Coronary artery (tissue), 2 donors: ENCODE results near the gene NR3C2.

Experiments used
- DNase-seq: peaks from one replicate; pipeline ENCODE4 v3.0.0-alpha.2; 2017; ENCODE audit warnings: low spot score
- H3K27ac ChIP-seq, 2 donors: fragments of 200-600 bp; sonication (generic); one replicate each; pipeline ENCODE4 v1.5.1; 2016 to 2019
- H3K4me3 ChIP-seq: fragments of 200-600 bp; sonication (generic); 2 replicates; pipeline ENCODE4 v1.5.1; 2016; ENCODE audit warnings: mild to moderate bottlenecking, moderate library complexity
- TF ChIP-seq, protein P1 (sequence below): fragments of 200-600 bp; sonication (generic); IDR thresholded peaks from one replicate; pipeline ENCODE4 v1.5.1; 2019; ENCODE audit warnings: antibody characterized with exemption

NR3C2 gene

DNA sequence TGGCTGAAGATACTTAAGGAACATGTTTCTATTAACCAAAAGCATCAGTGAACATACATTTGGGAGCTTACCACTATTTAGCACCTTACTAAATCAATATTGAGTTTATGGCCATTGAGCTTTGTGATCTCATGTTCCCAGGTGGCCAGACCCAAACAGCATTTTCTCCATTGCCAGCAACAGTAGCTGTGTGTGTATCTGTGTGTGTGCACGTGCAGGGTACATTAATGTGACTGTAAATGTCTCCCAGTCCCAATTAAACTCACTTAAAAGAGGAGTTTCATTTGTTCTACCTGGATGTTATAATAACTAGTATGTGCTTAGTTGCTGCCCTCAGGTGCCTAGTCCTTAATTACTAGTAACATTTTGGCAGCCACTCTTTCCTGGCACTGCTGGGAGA is 282.4 kb downstream of the NR3C2 start:
- TF ChIP-seq, protein P1, sequence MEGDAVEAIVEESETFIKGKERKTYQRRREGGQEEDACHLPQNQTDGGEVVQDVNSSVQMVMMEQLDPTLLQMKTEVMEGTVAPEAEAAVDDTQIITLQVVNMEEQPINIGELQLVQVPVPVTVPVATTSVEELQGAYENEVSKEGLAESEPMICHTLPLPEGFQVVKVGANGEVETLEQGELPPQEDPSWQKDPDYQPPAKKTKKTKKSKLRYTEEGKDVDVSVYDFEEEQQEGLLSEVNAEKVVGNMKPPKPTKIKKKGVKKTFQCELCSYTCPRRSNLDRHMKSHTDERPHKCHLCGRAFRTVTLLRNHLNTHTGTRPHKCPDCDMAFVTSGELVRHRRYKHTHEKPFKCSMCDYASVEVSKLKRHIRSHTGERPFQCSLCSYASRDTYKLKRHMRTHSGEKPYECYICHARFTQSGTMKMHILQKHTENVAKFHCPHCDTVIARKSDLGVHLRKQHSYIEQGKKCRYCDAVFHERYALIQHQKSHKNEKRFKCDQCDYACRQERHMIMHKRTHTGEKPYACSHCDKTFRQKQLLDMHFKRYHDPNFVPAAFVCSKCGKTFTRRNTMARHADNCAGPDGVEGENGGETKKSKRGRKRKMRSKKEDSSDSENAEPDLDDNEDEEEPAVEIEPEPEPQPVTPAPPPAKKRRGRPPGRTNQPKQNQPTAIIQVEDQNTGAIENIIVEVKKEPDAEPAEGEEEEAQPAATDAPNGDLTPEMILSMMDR: no peak
- Histone ChIP-seq H3K27ac (no peak overlapping the region), H3K4me3 (no peak overlapping the region)
- no peak for DNase-seq

DNA sequence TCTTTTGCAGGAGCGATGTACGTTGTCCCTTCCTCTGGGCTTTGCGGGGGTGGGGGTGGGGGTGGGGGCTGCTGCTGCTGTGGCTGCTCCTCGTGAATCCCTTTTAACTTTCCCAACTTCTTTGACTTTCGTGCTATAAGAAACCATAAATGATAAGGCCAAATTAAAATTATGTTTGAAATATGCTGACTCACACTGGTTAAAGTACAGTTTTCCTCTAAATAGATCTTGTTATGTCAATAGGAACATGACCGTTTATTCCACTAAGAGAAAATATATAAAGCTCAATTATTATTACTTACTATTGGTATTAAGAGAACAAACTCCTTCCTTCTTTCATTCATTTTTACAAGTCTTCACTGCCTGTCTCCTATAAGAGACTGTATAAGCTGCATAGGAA is 287.4 kb downstream of the NR3C2 start:
- DNase-seq: no peak
- TF ChIP-seq, protein P1: no peak
- Histone ChIP-seq H3K4me3 (no peak overlapping the region), H3K27ac (no peak overlapping the region)

DNA sequence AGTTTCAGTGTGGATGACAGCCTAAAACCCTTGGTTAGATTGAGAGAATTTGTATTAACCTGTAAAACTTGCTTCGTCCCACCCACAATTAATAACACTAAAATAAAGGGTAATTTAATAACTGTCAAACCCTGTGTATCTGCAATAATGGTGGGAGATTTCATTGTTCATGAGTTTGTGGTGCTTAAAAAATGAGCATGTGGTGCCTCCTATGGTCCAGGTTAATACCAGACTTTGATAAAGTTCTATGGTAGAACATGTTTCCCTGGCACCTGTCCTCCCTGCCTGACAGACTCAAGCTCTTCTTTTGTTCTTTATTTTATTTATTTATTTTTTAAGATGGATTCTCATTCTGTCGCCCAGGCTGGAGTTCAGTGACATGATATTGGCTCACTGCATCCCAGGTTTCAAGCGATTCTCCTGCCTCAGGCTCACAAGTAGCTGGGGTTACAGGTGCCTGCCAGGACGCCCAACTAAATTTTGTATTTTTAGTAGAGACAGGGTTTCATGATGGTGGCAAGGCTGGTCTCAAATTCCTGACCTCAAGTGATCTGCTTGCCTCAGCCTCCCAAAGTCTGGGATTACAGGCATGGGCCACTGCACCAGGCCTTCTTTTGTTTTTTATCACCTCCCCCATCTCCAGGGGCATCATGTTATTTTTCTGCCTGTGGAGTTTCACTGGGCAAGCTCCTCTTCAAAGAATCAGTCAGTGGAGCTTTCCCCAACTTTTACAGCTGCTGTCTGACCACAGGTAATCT is 289.2 kb downstream of the NR3C2 start:
- no peak for DNase-seq
- Histone ChIP-seq H3K4me3 (no peak overlapping the region), H3K27ac (no peak overlapping the region)
- TF ChIP-seq, protein P1: no peak

DNA sequence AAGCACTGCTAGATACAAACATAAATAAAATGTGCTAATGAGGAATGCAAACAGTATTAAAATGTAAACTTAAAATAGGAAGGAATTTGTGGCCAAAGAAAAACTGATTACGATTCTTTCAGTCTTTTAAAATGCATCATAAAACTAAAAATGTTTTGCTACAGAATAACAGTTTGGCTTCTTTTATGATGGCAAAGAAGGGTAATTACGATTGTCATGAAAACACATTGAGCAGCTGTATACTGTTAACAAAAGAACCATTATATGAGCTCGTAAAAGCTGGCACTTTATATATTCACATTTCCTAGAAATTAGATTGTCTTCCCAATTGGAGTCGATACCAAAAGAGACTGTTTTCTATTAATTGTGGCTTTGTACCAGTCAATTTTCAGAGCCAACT is 290.4 kb downstream of the NR3C2 start:
- DNase-seq: no peak
- TF ChIP-seq, protein P1: no peak
- no peak overlapping the region for H3K4me3 ChIP-seq
- no peak overlapping the region for H3K27ac ChIP-seq

DNA sequence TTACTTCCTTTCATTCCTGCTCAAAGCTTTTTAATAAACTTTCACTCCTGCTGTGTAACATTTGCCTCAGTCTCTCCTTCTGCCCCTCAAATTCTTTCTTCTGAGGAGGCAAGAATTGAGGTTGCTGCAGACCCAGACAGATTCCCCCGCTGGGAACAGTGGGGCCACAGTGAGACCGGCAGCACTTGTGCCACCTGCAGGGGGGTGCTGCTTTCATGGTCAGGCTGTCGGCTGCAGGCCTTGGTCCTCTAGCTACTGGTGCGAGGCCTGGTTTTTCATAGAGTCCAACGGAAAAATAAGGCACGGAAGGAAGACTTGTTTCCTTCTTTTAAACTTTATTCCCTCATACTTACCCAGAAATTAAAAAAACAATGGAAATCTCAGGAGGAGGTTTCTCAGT is 296.7 kb downstream of the NR3C2 start:
- DNase-seq: no peak
- TF ChIP-seq, protein P1: no peak

DNA sequence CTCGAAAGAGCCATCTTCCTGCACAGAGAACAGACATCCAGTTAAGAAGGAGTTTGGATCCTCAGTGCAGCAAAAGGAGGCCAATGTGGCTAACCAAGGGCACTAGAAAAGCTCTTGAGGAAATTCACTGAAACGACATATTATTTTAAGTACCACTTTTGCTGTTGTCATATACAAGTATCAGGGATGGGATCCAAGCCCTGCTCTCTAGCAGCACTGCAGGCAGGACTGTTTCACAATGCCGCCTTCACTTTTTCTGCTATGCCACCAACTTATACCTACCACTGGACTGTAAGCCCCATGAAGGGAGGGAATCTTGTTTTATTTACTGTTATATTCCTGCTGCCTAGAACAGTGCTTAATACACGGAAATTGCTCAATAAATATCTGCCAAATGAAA is 299.0 kb downstream of the NR3C2 start:
- Histone ChIP-seq H3K27ac (no peak overlapping the region), H3K4me3 (no peak overlapping the region)
- TF ChIP-seq, protein P1: no peak
- DNase-seq: no peak

More for the DNA sequence above, 296.7 kb downstream of the NR3C2 start:
- Histone ChIP-seq H3K4me3 (no peak overlapping the region), H3K27ac (no peak overlapping the region)

DNA sequence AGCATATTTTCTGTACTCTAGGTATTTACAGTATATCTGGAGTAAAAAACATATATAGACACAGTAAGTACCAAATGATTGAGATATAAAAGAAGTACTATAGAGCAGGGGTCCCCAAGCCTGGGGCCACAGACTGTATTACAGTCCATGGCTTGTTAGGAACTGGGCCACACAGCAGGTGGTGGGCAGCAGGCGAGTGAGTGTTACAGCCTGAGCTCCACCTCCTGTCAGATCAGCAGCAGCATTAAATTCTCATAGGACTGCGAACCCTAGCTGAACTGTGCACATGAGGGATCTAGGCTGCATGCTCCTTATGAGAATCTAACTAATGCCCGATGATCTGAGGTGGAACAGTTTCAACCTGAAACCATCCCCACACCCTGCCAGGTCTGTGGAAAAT is 300.7 kb downstream of the NR3C2 start:
- no peak overlapping the region for H3K4me3 ChIP-seq
- TF ChIP-seq, protein P1: no peak
- DNase-seq: no peak
- H3K27ac ChIP-seq: no peak overlapping the region
